ENCODE results near the gene AP3S2. TPM values are rescaled to one million over a fixed set of nuclear protein-coding genes. Genes with fewer than 3 reads are reported as not detected.
A peak's percentile ranks its signal among the peaks of the same experiment; 100 is the strongest.
"Not testable (repeated sequence)": the region's sequence is repeated elsewhere in the genome, so short reads cannot be mapped to it uniquely, and the experiment has no call there.

The AP3S2 gene
- total RNA-seq, 4 donors from 2014 or later: 20.9 to 90.0 (median 72.6) TPM

GRCh38 chr15:89888214-89888804 is 5.5 kb downstream of the AP3S2 start:
- DNase-seq: peak; percentile 41
- peaks cover 7 to 26% (median 13%) of the 10 kb centered on the region in 4 donors for H3K4me1 ChIP-seq
- no peaks in the 10 kb centered on the region for H3K27me3 ChIP-seq
- intact Hi-C loops (cut with DNase I; ENCODE audit: low total_unique reads): loop anchor here (2.0 kb wide), 1 partner anchor 74 kb away; the partner anchor contains the start of gene ANPEP
- peak overlapping the region in 1 of 4 donors; percentile 14 for H3K27ac ChIP-seq
- no peak for TF ChIP-seq POLR2AphosphoS5 (IDR thresholded peaks at IDR 0.05)
- peak in 4 of 5 experiments; percentile 33 to 50 (median 48) for TF ChIP-seq CTCF (IDR thresholded peaks at IDR 0.05)
- no peak for TF ChIP-seq EP300 (IDR thresholded peaks at IDR 0.05; ENCODE audit: low read depth)
- TF ChIP-seq POLR2A (IDR thresholded peaks at IDR 0.05): no peak
- in situ Hi-C loops (cut with MboI; ENCODE audit: low pct_ligation_motif_present in 1 of 4, low pct_unique_long_range_greater_than_20kb in 1 of 4, low sequenced_read_pairs in 3 of 4): no loop called here
- no peaks in the 10 kb centered on the region for H3K9me3 ChIP-seq
- no peak overlapping the region for H3K4me3 ChIP-seq
- WGBS, 2 donors (ENCODE audit: low coverage in 1 of 2): 14 to 60% methylated on average over 1 to 4 of the region's 4 CpGs
- peaks cover 0 to 41% (median 14%) of the 10 kb centered on the region in 4 donors for H3K36me3 ChIP-seq

GRCh38 chr15:89885611-89886010 is 8.2 kb downstream of the AP3S2 start:
- Histone ChIP-seq H3K27ac (no peak overlapping the region), H3K27me3 (no peaks in the 10 kb centered on the region), H3K4me3 (no peak overlapping the region), H3K36me3 (peaks cover 0 to 48% (median 17%) of the 10 kb centered on the region in 4 donors), H3K9me3 (no peaks in the 10 kb centered on the region), H3K4me1 (peaks cover 0 to 4% (median 0%) of the 10 kb centered on the region in 4 donors)
- 92% methylated on average over 2 of the region's 2 CpGs; no CpG with 5 or more reads in 1 of the 2 donors for WGBS, 2 donors (ENCODE audit: low coverage in 1 of 2)
- no peak for TF ChIP-seq POLR2AphosphoS5 (IDR thresholded peaks at IDR 0.05)
- TF ChIP-seq CTCF (IDR thresholded peaks at IDR 0.05): no peak
- TF ChIP-seq EP300 (IDR thresholded peaks at IDR 0.05; ENCODE audit: low read depth): no peak
- TF ChIP-seq POLR2A (IDR thresholded peaks at IDR 0.05): no peak
- intact Hi-C loops (cut with DNase I; ENCODE audit: low total_unique reads) (no loop called here), in situ Hi-C loops (cut with MboI; ENCODE audit: low pct_ligation_motif_present in 1 of 4, low pct_unique_long_range_greater_than_20kb in 1 of 4, low sequenced_read_pairs in 3 of 4) (no loop called here)
- no peak for DNase-seq

GRCh38 chr15:89885179-89885578 is 8.6 kb downstream of the AP3S2 start:
- H3K9me3 ChIP-seq; in situ Hi-C loops (cut with MboI; ENCODE audit: low pct_ligation_motif_present in 1 of 4, low pct_unique_long_range_greater_than_20kb in 1 of 4, low sequenced_read_pairs in 3 of 4); H3K27ac ChIP-seq; H3K4me1 ChIP-seq; H3K27me3 ChIP-seq; DNase-seq; intact Hi-C loops (cut with DNase I; ENCODE audit: low total_unique reads); H3K4me3 ChIP-seq: not testable (repeated sequence)
- H3K36me3 ChIP-seq: peaks cover 0 to 48% (median 19%) of the 10 kb centered on the region in 4 donors
- WGBS, 2 donors (ENCODE audit: low coverage in 1 of 2): 56 to 88% methylated on average over 2 to 3 of the region's 3 CpGs

- 96% methylated on average over 1 of the region's 1 CpG; no CpG with 5 or more reads in 1 of the 2 donors for WGBS, 2 donors (ENCODE audit: low coverage in 1 of 2)
- peaks cover 0 to 46% (median 20%) of the 10 kb centered on the region in 4 donors for H3K36me3 ChIP-seq
- H3K27ac ChIP-seq: no peak overlapping the region
Measured at GRCh38 chr15:89883518-89883917, 10.3 kb downstream of the AP3S2 start.

More at GRCh38 chr15:89883518-89883917, 10.3 kb downstream of the AP3S2 start:
- no peak for DNase-seq
- Histone ChIP-seq H3K9me3 (no peaks in the 10 kb centered on the region), H3K4me1 (peaks cover 0 to 4% (median 0%) of the 10 kb centered on the region in 4 donors), H3K4me3 (no peak overlapping the region), H3K27me3 (no peaks in the 10 kb centered on the region)
- in situ Hi-C loops (cut with MboI; ENCODE audit: low pct_ligation_motif_present in 1 of 4, low pct_unique_long_range_greater_than_20kb in 1 of 4, low sequenced_read_pairs in 3 of 4): no loop called here
- intact Hi-C loops (cut with DNase I; ENCODE audit: low total_unique reads): no loop called here
- no peak for TF ChIP-seq CTCF (IDR thresholded peaks at IDR 0.05)
- TF ChIP-seq POLR2A (IDR thresholded peaks at IDR 0.05): no peak
- no peak for TF ChIP-seq POLR2AphosphoS5 (IDR thresholded peaks at IDR 0.05)
- no peak for TF ChIP-seq EP300 (IDR thresholded peaks at IDR 0.05; ENCODE audit: low read depth)

Measured in transverse colon (tissue), 4 donors.